MM.1S (cell line): ENCODE data around the gene DNAJA2.
A peak's percentile ranks its signal among the peaks of the same experiment; 100 is the strongest.
"Not testable (repeated sequence)": the region's sequence is repeated elsewhere in the genome, so short reads cannot be mapped to it uniquely, and the experiment has no call there.

Experiments used
- DNase-seq: peaks from one replicate; pipeline ENCODE4 v3.0.0-alpha.2; 2015
- H2AFZ ChIP-seq: fragments of 300-600 bp; sonication (generic); 2 replicates; pipeline ENCODE4 v1.6.0; 2016; ENCODE audit warnings: antibody characterized with exemption, low read length
- H3F3A ChIP-seq: fragments of 300-600 bp; sonication (generic); 2 replicates; pipeline ENCODE4 v1.6.1; 2016; ENCODE audit warnings: mild to moderate bottlenecking, antibody characterized with exemption, low read length, moderate library complexity, mixed read lengths; ENCODE audit not compliant: insufficient read depth
- H3K27ac ChIP-seq: fragments of 300-600 bp; sonication (generic); 2 replicates; pipeline ENCODE4 v1.5.1; 2016; ENCODE audit warnings: mild to moderate bottlenecking, low read length
- H3K27me3 ChIP-seq: fragments of 300-600 bp; sonication (generic); replicated peaks from 2 replicates; pipeline ENCODE4 v1.6.0; 2016; ENCODE audit warnings: low read length; ENCODE audit not compliant: insufficient read depth
- H3K36me3 ChIP-seq: fragments of 300-600 bp; sonication (generic); replicated peaks from 2 replicates; pipeline ENCODE4 v1.6.1; 2016; ENCODE audit warnings: mild to moderate bottlenecking, low read length, mixed read lengths; ENCODE audit not compliant: insufficient read depth
- H3K4me1 ChIP-seq: fragments of 300-600 bp; sonication (generic); 2 replicates; pipeline ENCODE4 v1.6.1; 2016; ENCODE audit warnings: low read length, mixed read lengths
- H3K4me2 ChIP-seq: fragments of 300-600 bp; sonication (generic); 2 replicates; pipeline ENCODE4 v1.6.0; 2016; ENCODE audit warnings: low read depth, low read length
- H3K4me3 ChIP-seq: fragments of 300-600 bp; sonication (generic); 2 replicates; pipeline ENCODE4 v1.5.1; 2016; ENCODE audit warnings: low read length, mixed read lengths
- H3K79me2 ChIP-seq: fragments of 300-600 bp; sonication (generic); 2 replicates; pipeline ENCODE4 v1.6.1; 2016; ENCODE audit warnings: mixed run types, low read length, mixed read lengths
- H3K9ac ChIP-seq: fragments of 300-600 bp; sonication (generic); 2 replicates; pipeline ENCODE4 v1.6.1; 2016; ENCODE audit warnings: low read length, mixed read lengths
- H3K9me2 ChIP-seq: fragments of 300-600 bp; sonication (generic); replicated peaks from 2 replicates; pipeline ENCODE4 v1.6.1; 2016; ENCODE audit warnings: mild to moderate bottlenecking, low read length, mixed read lengths; ENCODE audit not compliant: insufficient read depth
- H3K9me3 ChIP-seq: fragments of 300-600 bp; sonication (generic); replicated peaks from 2 replicates; pipeline ENCODE4 v1.6.1; 2016; ENCODE audit warnings: mild to moderate bottlenecking, low read length, mixed read lengths; ENCODE audit not compliant: insufficient read depth
- H4K20me1 ChIP-seq: fragments of 300-600 bp; sonication (generic); 2 replicates; pipeline ENCODE4 v1.6.1; 2016; ENCODE audit warnings: mild to moderate bottlenecking, low read length, moderate library complexity, mixed read lengths; ENCODE audit not compliant: insufficient read depth
- EZH2 ChIP-seq: fragments of 300-600 bp; sonication (generic); optimal IDR thresholded peaks from 2 replicates; pipeline ENCODE3; 2017; ENCODE audit warnings: low read depth, mild to moderate bottlenecking, antibody characterized with exemption, low read length, mixed read lengths
- EZH2phosphoT487 ChIP-seq: fragments of 300-600 bp; sonication (generic); IDR thresholded peaks from 2 replicates; pipeline ENCODE4 v1.6.1; 2018; ENCODE audit warnings: antibody characterized with exemption, low read length
- TF ChIP-seq, protein P1 (sequence below): fragments of 300-600 bp; sonication (generic); IDR thresholded peaks from 2 replicates; pipeline ENCODE4 v1.5.1; 2016; ENCODE audit warnings: antibody characterized with exemption, low read length, mixed read lengths

Gene DNAJA2

DNA sequence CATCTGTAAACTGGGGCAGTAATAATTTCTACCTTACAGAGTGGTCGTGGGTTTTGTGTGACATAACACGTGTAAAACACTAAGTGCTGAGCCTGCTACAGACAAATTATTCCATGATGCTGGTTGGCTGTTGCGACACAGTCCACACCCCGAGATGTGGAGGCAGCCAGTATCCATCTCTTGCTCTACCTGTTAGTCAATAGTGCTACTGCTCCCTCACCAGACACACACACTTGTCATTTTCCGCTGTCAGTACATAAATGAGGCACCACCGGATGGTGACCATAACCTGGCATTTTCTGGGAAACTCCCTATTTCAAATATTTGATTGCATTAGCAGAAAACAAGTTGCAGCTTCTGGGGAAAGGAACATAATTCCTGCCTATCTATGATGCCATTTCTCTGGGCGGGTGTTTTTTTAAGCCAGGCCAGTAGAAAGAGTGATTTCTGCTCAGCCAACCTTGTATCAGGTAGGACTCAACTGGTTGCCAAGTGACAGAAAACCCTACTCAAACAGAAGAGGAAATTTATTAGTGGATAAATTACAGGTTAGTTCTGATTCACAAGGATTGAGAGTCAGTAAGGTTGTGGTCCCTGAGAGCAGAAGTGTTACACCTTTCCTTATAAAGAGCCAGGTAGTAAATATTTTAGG is 24.1 kb downstream of the DNAJA2 start:
- no peaks in the 10 kb centered on the region for H3K9me3 ChIP-seq

DNA sequence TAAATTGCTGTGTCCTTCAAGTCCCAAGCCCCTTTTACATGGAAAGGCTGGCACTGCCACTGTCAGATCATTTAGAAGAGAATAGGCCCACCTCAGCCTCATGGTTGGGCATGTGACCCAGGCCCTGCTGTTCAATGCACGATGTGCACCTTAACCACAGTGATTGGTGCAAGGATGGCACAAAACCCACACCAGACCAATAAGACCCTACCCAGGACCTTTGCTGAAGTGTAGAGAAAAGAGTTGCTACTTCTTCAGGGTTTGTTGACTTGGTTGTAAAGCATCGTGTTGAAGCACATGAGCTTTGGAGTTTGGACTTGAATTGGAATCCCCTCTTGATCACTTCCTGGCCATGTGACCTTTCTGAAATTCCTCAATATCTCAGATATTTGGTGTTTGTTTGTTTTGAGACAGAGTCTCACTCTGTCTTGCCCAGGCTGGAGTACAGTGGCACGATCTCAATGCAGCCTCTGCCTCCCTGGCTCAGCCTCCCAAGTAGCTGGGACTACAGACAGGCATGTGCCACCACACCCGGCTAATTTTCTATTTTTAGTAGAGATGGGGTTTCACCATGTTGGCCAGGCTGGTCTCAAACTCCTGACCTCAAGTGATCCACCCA is 24.8 kb downstream of the DNAJA2 start:
- H3K79me2 ChIP-seq = no peaks in the 10 kb centered on the region
- no peak overlapping the region for H3K4me3 ChIP-seq
- no peak overlapping the region for H2AFZ ChIP-seq
- DNase-seq = no peak
- no peaks in the 10 kb centered on the region for H4K20me1 ChIP-seq
- H3K4me2 ChIP-seq = no peak overlapping the region
- no peaks in the 10 kb centered on the region for H3K27me3 ChIP-seq
- no peak for TF ChIP-seq EZH2phosphoT487
- no peak for TF ChIP-seq EZH2
- TF ChIP-seq, protein P1, sequence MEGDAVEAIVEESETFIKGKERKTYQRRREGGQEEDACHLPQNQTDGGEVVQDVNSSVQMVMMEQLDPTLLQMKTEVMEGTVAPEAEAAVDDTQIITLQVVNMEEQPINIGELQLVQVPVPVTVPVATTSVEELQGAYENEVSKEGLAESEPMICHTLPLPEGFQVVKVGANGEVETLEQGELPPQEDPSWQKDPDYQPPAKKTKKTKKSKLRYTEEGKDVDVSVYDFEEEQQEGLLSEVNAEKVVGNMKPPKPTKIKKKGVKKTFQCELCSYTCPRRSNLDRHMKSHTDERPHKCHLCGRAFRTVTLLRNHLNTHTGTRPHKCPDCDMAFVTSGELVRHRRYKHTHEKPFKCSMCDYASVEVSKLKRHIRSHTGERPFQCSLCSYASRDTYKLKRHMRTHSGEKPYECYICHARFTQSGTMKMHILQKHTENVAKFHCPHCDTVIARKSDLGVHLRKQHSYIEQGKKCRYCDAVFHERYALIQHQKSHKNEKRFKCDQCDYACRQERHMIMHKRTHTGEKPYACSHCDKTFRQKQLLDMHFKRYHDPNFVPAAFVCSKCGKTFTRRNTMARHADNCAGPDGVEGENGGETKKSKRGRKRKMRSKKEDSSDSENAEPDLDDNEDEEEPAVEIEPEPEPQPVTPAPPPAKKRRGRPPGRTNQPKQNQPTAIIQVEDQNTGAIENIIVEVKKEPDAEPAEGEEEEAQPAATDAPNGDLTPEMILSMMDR = no peak
- no peaks in the 10 kb centered on the region for H3K9me3 ChIP-seq
- no peak overlapping the region for H3K27ac ChIP-seq
- no peaks in the 10 kb centered on the region for H3K4me1 ChIP-seq
- no peaks in the 10 kb centered on the region for H3K9me2 ChIP-seq
- H3K9ac ChIP-seq = no peak overlapping the region
- no peaks in the 10 kb centered on the region for H3K36me3 ChIP-seq
- no peaks in the 10 kb centered on the region for H3F3A ChIP-seq

More for the DNA sequence above, 24.1 kb downstream of the DNAJA2 start:
- Histone ChIP-seq H2AFZ (no peak overlapping the region), H3K9me2 (no peaks in the 10 kb centered on the region), H3K4me3 (no peak overlapping the region), H3K4me1 (no peaks in the 10 kb centered on the region), H4K20me1 (no peaks in the 10 kb centered on the region), H3F3A (no peaks in the 10 kb centered on the region), H3K9ac (no peak overlapping the region), H3K27ac (no peak overlapping the region), H3K36me3 (no peaks in the 10 kb centered on the region), H3K79me2 (no peaks in the 10 kb centered on the region), H3K4me2 (no peak overlapping the region), H3K27me3 (no peaks in the 10 kb centered on the region)
- DNase-seq = no peak
- TF ChIP-seq, protein P1 = no peak
- TF ChIP-seq EZH2phosphoT487 = no peak
- no peak for TF ChIP-seq EZH2

DNA sequence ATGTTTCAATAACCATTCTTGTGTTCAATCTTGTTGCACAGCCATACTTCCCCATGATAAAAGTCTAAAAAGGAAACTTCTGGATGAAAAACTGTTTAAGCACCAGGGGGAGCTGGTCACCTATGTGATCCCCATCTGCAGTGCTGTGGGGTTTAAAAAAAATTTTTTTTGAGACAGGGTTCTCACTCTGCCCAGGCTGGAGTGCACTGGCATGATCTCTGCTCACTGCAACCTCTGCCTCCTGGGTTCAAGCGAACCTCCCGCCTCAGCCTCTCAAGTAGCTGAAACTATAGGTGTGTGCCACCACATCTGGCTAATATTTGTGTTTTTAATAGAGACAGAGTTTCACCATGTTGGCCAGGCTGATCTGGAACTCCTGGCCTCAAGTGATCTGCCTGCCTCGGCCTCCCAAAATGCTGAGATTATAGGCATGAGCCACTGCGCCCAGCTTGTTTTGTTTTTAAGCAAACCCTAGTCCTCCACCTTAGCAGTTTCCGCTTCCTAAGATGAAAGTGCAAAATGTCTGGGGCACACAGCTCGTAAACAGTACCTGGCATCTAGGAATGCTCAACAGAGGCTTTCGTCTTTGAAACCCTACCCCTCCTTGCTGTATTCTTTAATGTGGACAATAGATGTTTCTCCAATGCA is 25.4 kb downstream of the DNAJA2 start:
- peak; percentile 65 for DNase-seq
- no peaks in the 10 kb centered on the region for H3K27me3 ChIP-seq

DNA sequence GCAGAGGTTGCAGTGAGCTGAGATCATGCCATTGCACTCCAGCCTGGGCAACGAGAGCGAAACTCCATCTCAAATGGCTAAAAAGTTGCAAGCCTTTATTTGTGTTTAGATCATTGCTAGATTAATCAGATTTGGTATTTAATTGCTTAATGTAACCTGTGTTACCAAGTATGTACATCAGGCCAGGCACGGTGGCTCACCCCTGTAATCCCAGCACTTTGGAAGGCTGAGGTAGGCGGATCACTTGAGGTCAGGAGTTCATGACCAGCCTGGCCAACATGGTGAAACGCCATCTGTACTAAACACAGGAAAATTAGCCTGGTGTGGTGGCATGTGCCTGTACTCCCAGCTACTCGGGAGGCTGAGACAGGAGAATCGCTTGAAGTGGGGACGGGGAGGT is 28.8 kb downstream of the DNAJA2 start:
- not testable (repeated sequence) for DNase-seq

More for the DNA sequence above, 25.4 kb downstream of the DNAJA2 start:
- no peak for TF ChIP-seq EZH2
- TF ChIP-seq, protein P1 = peak; percentile 62
- no peaks in the 10 kb centered on the region for H3K79me2 ChIP-seq
- no peaks in the 10 kb centered on the region for H3F3A ChIP-seq
- no peak overlapping the region for H3K4me2 ChIP-seq
- no peaks in the 10 kb centered on the region for H3K4me1 ChIP-seq
- no peaks in the 10 kb centered on the region for H3K9me3 ChIP-seq
- H2AFZ ChIP-seq = no peak overlapping the region
- no peaks in the 10 kb centered on the region for H3K36me3 ChIP-seq
- H3K9me2 ChIP-seq = no peaks in the 10 kb centered on the region
- no peak overlapping the region for H3K4me3 ChIP-seq
- no peak overlapping the region for H3K27ac ChIP-seq
- no peaks in the 10 kb centered on the region for H4K20me1 ChIP-seq
- no peak overlapping the region for H3K9ac ChIP-seq

More for the DNA sequence above, 28.8 kb downstream of the DNAJA2 start:
- H4K20me1 ChIP-seq, H3K36me3 ChIP-seq, H3K9ac ChIP-seq, H3K4me2 ChIP-seq, H3K27ac ChIP-seq, H3F3A ChIP-seq, H3K9me3 ChIP-seq, H3K4me1 ChIP-seq, H3K9me2 ChIP-seq, H3K4me3 ChIP-seq, H3K79me2 ChIP-seq, H3K27me3 ChIP-seq, H2AFZ ChIP-seq: not testable (repeated sequence)
